Stromal cell of bone marrow (primary cell): Measurements from ENCODE around the gene TENM3.
A peak's percentile ranks its signal among the peaks of the same experiment; 100 is the strongest.

Experiments used
- DNase-seq: peaks from one replicate; pipeline ENCODE4 v3.0.0-alpha.2; 2012; ENCODE audit warnings: low read depth

TENM3 gene

GRCh38 chr4:182741054-182741453, 497.9 kb downstream of the TENM3 start:
- no peak for DNase-seq

GRCh38 chr4:182741914-182742313, 498.7 kb downstream of the TENM3 start:
- no peak for DNase-seq

- DNase-seq, result no peak
Observed at GRCh38 chr4:182743815-182744214, 500.6 kb downstream of the TENM3 start.

GRCh38 chr4:182745237-182745636, 502.0 kb downstream of the TENM3 start:
- DNase-seq, result no peak

- DNase-seq, result no peak
Observed at GRCh38 chr4:182746876-182747275, 503.7 kb downstream of the TENM3 start.

- no peak for DNase-seq
Observed at GRCh38 chr4:182748283-182748682, 505.1 kb downstream of the TENM3 start.

GRCh38 chr4:182748949-182749348, 505.7 kb downstream of the TENM3 start:
- no peak for DNase-seq

GRCh38 chr4:182749667-182750167, 506.5 kb downstream of the TENM3 start:
- no peak for DNase-seq

- peak; percentile 19 for DNase-seq
Observed at GRCh38 chr4:182752158-182752910, 509.1 kb downstream of the TENM3 start.

GRCh38 chr4:182754895-182755294, 511.7 kb downstream of the TENM3 start:
- no peak for DNase-seq

GRCh38 chr4:182756161-182756690, 513.0 kb downstream of the TENM3 start:
- no peak for DNase-seq

- DNase-seq, result no peak
Observed at GRCh38 chr4:182758273-182758672, 515.1 kb downstream of the TENM3 start.

- no peak for DNase-seq
Observed at GRCh38 chr4:182760551-182761043, 517.4 kb downstream of the TENM3 start.

GRCh38 chr4:182764137-182764536, 520.9 kb downstream of the TENM3 start:
- no peak for DNase-seq

- DNase-seq, result no peak
Observed at GRCh38 chr4:182764642-182765041, 521.4 kb downstream of the TENM3 start.

GRCh38 chr4:182765987-182766856, 523.0 kb downstream of the TENM3 start:
- no peak for DNase-seq

GRCh38 chr4:182766857-182767250, 523.7 kb downstream of the TENM3 start:
- DNase-seq, result no peak

- DNase-seq, result no peak
Observed at GRCh38 chr4:182768838-182769237, 525.6 kb downstream of the TENM3 start.

- DNase-seq, result no peak
Observed at GRCh38 chr4:182770259-182770995, 527.2 kb downstream of the TENM3 start.

- no peak for DNase-seq
Observed at GRCh38 chr4:182770996-182771514, 527.9 kb downstream of the TENM3 start.

- DNase-seq, result no peak
Observed at GRCh38 chr4:182775075-182775474, 531.9 kb downstream of the TENM3 start.
